K562 (cell line): ENCODE results near the gene ATF6B. TPM values are rescaled to one million over a fixed set of nuclear protein-coding genes. Genes with fewer than 3 reads are reported as not detected.
A peak's percentile ranks its signal among the peaks of the same experiment; 100 is the strongest.

Experiments used
- BMI1 ChIP-seq: fragments of 150-350 bp; IDR thresholded peaks from 2 replicates; pipeline ENCODE4 v1.6.1; 2014; ENCODE audit warnings: low read length
- BRD4 ChIP-seq: fragments of 200-600 bp; sonication (generic); IDR thresholded peaks from 2 replicates; pipeline ENCODE4 v1.6.1; 2017; ENCODE audit warnings: inconsistent platforms
- DIDO1 ChIP-seq: fragments of 450-650 bp; IDR thresholded peaks from 2 replicates; pipeline ENCODE4 v1.6.1; 2016; ENCODE audit warnings: low read depth, missing biosample characterization, missing genetic modification characterization
- ESRRA ChIP-seq: fragments of 450-650 bp; IDR thresholded peaks from 2 replicates; pipeline ENCODE4 v1.6.1; 2014; ENCODE audit warnings: low read depth, mild to moderate bottlenecking, moderate library complexity, borderline replicate concordance
- FUS ChIP-seq: fragments of 200-400 bp; formaldehyde crosslinking; optimal IDR thresholded peaks from 2 replicates; pipeline ENCODE3; 2017; ENCODE audit warnings: low read depth, low read length
- HOXB6 ChIP-seq: fragments of 250-450 bp; sonication (Bioruptor Pico); IDR thresholded peaks from 2 replicates; pipeline ENCODE4 v1.5.1; 2022; ENCODE audit warnings: mild to moderate bottlenecking, borderline replicate concordance
- SIX5 ChIP-seq, 2 experiments: IDR thresholded peaks; 2 replicates each; pipeline ENCODE4 v1.6.1; 2011; ENCODE audit warnings: low read length in 2 of 2, borderline replicate concordance in 1 of 2, low read depth in 1 of 2, mild to moderate bottlenecking in 1 of 2, moderate library complexity in 1 of 2; ENCODE audit not compliant: insufficient read depth in 1 of 2
- SMAD2 ChIP-seq: fragments of 150-350 bp; IDR thresholded peaks from 2 replicates; pipeline ENCODE4 v1.6.1; 2014; ENCODE audit warnings: low read depth, mild to moderate bottlenecking, low read length
- SMC3 ChIP-seq: conservative IDR thresholded peaks from 2 replicates; pipeline ENCODE4 v1.6.1; 2011; ENCODE audit warnings: low read depth, low read length, improper control_type of control experiment; ENCODE audit not compliant: insufficient read depth
- U2AF2 ChIP-seq: fragments of 200-400 bp; formaldehyde crosslinking; optimal IDR thresholded peaks from 2 replicates; pipeline ENCODE3; 2017; ENCODE audit warnings: low read depth, mild to moderate bottlenecking, low read length
- XRCC4 ChIP-seq: IDR thresholded peaks from one replicate; pipeline ENCODE4 v1.6.1; 2011; ENCODE audit not compliant: insufficient read depth, insufficient read length; ENCODE audit errors: extremely low read depth
- ZNF175 ChIP-seq: fragments of 200-800 bp; sonication (Bioruptor generic); IDR thresholded peaks from 2 replicates; pipeline ENCODE4 v1.6.1; 2016; ENCODE audit warnings: low read depth, mild to moderate bottlenecking, missing genetic modification characterization, missing compliant biosample characterization
- ZNF583 ChIP-seq: fragments of 250-450 bp; sonication (Bioruptor Pico); IDR thresholded peaks from 2 replicates; pipeline ENCODE4 v1.4.0; 2020
- polyA plus RNA-seq, 8 experiments: library from polyadenylated mRNA; depleted of rRNA in 4 of 8; stranded (reverse) in 5 of 8; unstranded in 3 of 8; fragments of >200 nt; fragmentation: Nextera tagmentation in 2 of 8; fragmentation: Illumina TruSeq in 1 of 8; extraction: Ambion mirVana in 2 of 8; extraction: Trizol in 1 of 8; gene quantifications; 2 replicates each; pipeline versions ENCODE4 v1.2.1 to v1.2.3, GENCODE V29; 2011 to 2014; ENCODE audit warnings: inconsistent platforms in 1 of 8, missing spikeins in 1 of 8
- total RNA-seq, 7 experiments: library from RNA; depleted of rRNA in 6 of 7; stranded (reverse); fragments of >200 nt in 6 of 7; fragmentation: Illumina TruSeq in 2 of 7; extraction: Trizol in 2 of 7; gene quantifications; 2 replicates each; pipeline versions ENCODE4 v1.2.1 to v1.2.3, GENCODE V29; 2011 to 2021; ENCODE audit warnings: low replicate concordance in 1 of 7
- TF ChIP-seq, protein P1 (sequence below): sonication (generic); formaldehyde crosslinking; IDR thresholded peaks from 2 replicates; pipeline ENCODE4 v1.8.0; 2022; ENCODE audit warnings: missing genetic modification reagents, mild to moderate bottlenecking, borderline replicate concordance
- TF ChIP-seq, protein P2 (sequence below), 2 experiments: fragments of 450-650 bp in 1 of 2; IDR thresholded peaks; 2 replicates each; pipeline ENCODE4 v1.6.1; 2011 to 2017; ENCODE audit warnings: low read depth in 2 of 2, antibody characterized with exemption in 1 of 2, borderline replicate concordance in 1 of 2, low read length in 1 of 2, mild to moderate bottlenecking in 1 of 2, mixed read lengths in 1 of 2; ENCODE audit not compliant: control insufficient read depth in 1 of 2
- TF ChIP-seq, protein P3 (sequence below): fragments of 250-450 bp; sonication (Bioruptor Pico); IDR thresholded peaks from 2 replicates; pipeline ENCODE4 v1.4.0; 2020; ENCODE audit warnings: mild to moderate bottlenecking, moderate library complexity

ATF6B gene
- total and polyA plus RNA-seq, 9 of the 15 experiments (the other 6 are each of a cell fraction or from before 2014, with no cell fraction given) = 20.7 to 131 (median 31.7) TPM

DNA sequence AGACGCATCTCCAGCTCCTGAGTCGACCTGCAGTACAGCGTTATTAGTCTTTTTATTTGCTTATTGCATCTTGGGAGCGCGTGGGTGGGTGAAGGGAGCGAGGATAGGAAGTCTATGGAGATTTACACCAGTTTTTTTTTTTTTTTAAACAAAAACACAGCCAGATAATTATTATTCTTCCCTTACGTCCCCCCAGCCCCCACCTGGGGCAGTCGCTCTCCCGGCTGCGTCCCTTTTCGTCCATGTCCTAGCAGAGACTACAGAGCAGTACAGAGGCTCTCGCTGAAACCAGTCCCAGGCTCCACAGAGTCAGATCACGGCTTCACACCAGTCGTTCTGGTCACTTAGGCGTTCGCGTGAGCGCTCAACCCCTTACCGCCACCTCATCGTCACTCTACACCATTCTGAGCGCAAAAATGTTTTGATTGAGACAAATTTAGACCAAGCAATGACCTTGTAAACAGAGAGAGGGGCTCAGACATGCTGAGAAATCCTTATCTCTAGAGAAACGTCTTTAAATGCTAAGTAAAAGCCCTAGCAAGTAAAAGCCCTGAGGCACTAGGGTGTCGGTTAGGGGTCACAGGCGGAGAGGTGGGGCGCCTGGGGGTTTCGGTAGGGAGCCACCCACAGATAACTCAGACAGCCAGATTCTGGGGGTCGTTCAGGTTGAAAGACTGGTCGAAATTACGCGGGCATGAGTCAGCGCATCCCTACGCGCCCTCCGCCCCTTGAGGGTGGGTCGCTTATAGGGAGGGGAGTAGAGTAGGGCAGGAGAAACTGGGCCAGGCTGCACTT is 24.9 kb upstream of the ATF6B start (continued):
- TF ChIP-seq, protein P1, sequence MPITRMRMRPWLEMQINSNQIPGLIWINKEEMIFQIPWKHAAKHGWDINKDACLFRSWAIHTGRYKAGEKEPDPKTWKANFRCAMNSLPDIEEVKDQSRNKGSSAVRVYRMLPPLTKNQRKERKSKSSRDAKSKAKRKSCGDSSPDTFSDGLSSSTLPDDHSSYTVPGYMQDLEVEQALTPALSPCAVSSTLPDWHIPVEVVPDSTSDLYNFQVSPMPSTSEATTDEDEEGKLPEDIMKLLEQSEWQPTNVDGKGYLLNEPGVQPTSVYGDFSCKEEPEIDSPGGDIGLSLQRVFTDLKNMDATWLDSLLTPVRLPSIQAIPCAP (CRISPR knock-in tag) = no peak
- TF ChIP-seq BRD4 (0 out of 2 replicates have a peak, but pooled peaks have one; percentile 35), XRCC4 (no peak), ESRRA (peak; percentile 16; the same call in 1 of the 2 replicates), SIX5 (IDR thresholded peaks at IDR 0.05; ENCODE audit: borderline replicate concordance in 1 of 2, insufficient read depth in 1 of 2, low read depth in 1 of 2, low read length in 2 of 2) (no peak), ZNF583 (CRISPR knock-in tag) (no peak), SMAD2 (no peak), HOXB6 (CRISPR knock-in tag) (no peak), DIDO1 (tag) (no peak), SMC3 (no peak), ZNF175 (CRISPR knock-in tag) (no peak), BMI1 (no peak), FUS (no peak), U2AF2 (no peak)
- TF ChIP-seq, protein P2, sequence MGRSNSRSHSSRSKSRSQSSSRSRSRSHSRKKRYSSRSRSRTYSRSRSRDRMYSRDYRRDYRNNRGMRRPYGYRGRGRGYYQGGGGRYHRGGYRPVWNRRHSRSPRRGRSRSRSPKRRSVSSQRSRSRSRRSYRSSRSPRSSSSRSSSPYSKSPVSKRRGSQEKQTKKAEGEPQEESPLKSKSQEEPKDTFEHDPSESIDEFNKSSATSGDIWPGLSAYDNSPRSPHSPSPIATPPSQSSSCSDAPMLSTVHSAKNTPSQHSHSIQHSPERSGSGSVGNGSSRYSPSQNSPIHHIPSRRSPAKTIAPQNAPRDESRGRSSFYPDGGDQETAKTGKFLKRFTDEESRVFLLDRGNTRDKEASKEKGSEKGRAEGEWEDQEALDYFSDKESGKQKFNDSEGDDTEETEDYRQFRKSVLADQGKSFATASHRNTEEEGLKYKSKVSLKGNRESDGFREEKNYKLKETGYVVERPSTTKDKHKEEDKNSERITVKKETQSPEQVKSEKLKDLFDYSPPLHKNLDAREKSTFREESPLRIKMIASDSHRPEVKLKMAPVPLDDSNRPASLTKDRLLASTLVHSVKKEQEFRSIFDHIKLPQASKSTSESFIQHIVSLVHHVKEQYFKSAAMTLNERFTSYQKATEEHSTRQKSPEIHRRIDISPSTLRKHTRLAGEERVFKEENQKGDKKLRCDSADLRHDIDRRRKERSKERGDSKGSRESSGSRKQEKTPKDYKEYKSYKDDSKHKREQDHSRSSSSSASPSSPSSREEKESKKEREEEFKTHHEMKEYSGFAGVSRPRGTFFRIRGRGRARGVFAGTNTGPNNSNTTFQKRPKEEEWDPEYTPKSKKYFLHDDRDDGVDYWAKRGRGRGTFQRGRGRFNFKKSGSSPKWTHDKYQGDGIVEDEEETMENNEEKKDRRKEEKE (IDR thresholded peaks at IDR 0.05; ENCODE audit: borderline replicate concordance in 1 of 2, control insufficient read depth in 1 of 2, low read depth in 2 of 2, low read length in 1 of 2) = no peak
- TF ChIP-seq, protein P3, sequence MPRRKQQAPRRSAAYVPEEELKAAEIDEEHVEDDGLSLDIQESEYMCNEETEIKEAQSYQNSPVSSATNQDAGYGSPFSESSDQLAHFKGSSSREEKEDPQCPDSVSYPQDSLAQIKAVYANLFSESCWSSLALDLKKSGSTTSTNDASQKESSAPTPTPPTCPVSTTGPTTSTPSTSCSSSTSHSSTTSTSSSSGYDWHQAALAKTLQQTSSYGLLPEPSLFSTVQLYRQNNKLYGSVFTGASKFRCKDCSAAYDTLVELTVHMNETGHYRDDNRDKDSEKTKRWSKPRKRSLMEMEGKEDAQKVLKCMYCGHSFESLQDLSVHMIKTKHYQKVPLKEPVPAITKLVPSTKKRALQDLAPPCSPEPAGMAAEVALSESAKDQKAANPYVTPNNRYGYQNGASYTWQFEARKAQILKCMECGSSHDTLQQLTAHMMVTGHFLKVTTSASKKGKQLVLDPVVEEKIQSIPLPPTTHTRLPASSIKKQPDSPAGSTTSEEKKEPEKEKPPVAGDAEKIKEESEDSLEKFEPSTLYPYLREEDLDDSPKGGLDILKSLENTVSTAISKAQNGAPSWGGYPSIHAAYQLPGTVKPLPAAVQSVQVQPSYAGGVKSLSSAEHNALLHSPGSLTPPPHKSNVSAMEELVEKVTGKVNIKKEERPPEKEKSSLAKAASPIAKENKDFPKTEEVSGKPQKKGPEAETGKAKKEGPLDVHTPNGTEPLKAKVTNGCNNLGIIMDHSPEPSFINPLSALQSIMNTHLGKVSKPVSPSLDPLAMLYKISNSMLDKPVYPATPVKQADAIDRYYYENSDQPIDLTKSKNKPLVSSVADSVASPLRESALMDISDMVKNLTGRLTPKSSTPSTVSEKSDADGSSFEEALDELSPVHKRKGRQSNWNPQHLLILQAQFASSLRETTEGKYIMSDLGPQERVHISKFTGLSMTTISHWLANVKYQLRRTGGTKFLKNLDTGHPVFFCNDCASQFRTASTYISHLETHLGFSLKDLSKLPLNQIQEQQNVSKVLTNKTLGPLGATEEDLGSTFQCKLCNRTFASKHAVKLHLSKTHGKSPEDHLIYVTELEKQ (CRISPR knock-in tag) = no peak
